H9 (cell line): ENCODE measurements around the gene PXN. TPM values are rescaled to one million over a fixed set of nuclear protein-coding genes. Genes with fewer than 3 reads are reported as not detected.

Experiments used
- DNase-seq: peaks from one replicate; pipeline ENCODE4 v3.0.0-alpha.2; 2017
- H2AFZ ChIP-seq: one replicate; pipeline ENCODE4 v1.6.1; 2013; ENCODE audit warnings: mild to moderate bottlenecking, low read length, control low read depth, moderate library complexity
- H2AK5ac ChIP-seq: 2 replicates; pipeline ENCODE4 v1.6.1; 2013; ENCODE audit warnings: low read length, control low read depth, mixed read lengths; ENCODE audit not compliant: insufficient read length
- H2BK120ac ChIP-seq: one replicate; pipeline ENCODE4 v1.6.1; 2013; ENCODE audit warnings: low read depth, mild to moderate bottlenecking, low read length, control low read depth, inconsistent platforms; ENCODE audit not compliant: poor library complexity, severe bottlenecking
- H2BK12ac ChIP-seq: 2 replicates; pipeline ENCODE4 v1.6.1; 2013; ENCODE audit warnings: low read length, control low read depth, mixed read lengths, low read depth; ENCODE audit not compliant: insufficient read length
- H2BK15ac ChIP-seq: 2 replicates; pipeline ENCODE4 v1.6.1; 2013; ENCODE audit warnings: low read depth, low read length, control low read depth
- H2BK20ac ChIP-seq: one replicate; pipeline ENCODE4 v1.6.1; 2013; ENCODE audit warnings: low read depth, mild to moderate bottlenecking, low read length, control low read depth, inconsistent platforms; ENCODE audit not compliant: poor library complexity, severe bottlenecking
- H2BK5ac ChIP-seq: 2 replicates; pipeline ENCODE4 v1.6.1; 2013; ENCODE audit warnings: low read length, control low read depth, mixed read lengths; ENCODE audit not compliant: insufficient read length
- H3K14ac ChIP-seq: 2 replicates; pipeline ENCODE4 v1.6.1; 2013; ENCODE audit warnings: low read length, control low read depth; ENCODE audit not compliant: insufficient read depth
- H3K18ac ChIP-seq: 2 replicates; pipeline ENCODE4 v1.6.1; 2013; ENCODE audit warnings: low read depth, mild to moderate bottlenecking, mixed read lengths, low read length, control low read depth; ENCODE audit not compliant: insufficient read length
- H3K23ac ChIP-seq: 2 replicates; pipeline ENCODE4 v1.6.1; 2013; ENCODE audit warnings: low read length, control low read depth, mixed read lengths, low read depth; ENCODE audit not compliant: insufficient read length
- H3K23me2 ChIP-seq: 2 replicates; pipeline ENCODE4 v1.6.1; 2013; ENCODE audit warnings: low read depth, mild to moderate bottlenecking, mixed read lengths, low read length, control low read depth; ENCODE audit not compliant: insufficient read length, poor library complexity, severe bottlenecking
- H3K27ac ChIP-seq: 2 replicates; pipeline ENCODE4 v1.5.1; 2013; ENCODE audit warnings: low read length, control low read depth, mixed read lengths, low read depth; ENCODE audit not compliant: insufficient read length
- H3K27me3 ChIP-seq: 2 replicates; pipeline ENCODE4 v1.6.1; 2013; ENCODE audit warnings: low read length, control low read depth, inconsistent platforms; ENCODE audit not compliant: insufficient read depth
- H3K4ac ChIP-seq: 2 replicates; pipeline ENCODE4 v1.6.1; 2013; ENCODE audit warnings: low read depth, mild to moderate bottlenecking, control low read depth, inconsistent platforms, low read length, moderate library complexity
- H3K4me1 ChIP-seq: 2 replicates; pipeline ENCODE4 v1.6.1; 2013; ENCODE audit warnings: low read length, control low read depth, inconsistent platforms; ENCODE audit not compliant: insufficient read depth
- H3K4me2 ChIP-seq: 2 replicates; pipeline ENCODE4 v1.6.1; 2013; ENCODE audit warnings: low read length, control low read depth, mixed read lengths; ENCODE audit not compliant: insufficient read length, insufficient read depth
- H3K56ac ChIP-seq: 2 replicates; pipeline ENCODE4 v1.6.1; 2013; ENCODE audit warnings: low read depth, mild to moderate bottlenecking, mixed read lengths, low read length, control low read depth; ENCODE audit not compliant: insufficient read length
- H3K79me1 ChIP-seq: 2 replicates; pipeline ENCODE4 v1.6.1; 2013; ENCODE audit warnings: low read depth, mild to moderate bottlenecking, moderate library complexity, low read length, control low read depth, inconsistent platforms; ENCODE audit not compliant: insufficient read depth, poor library complexity, severe bottlenecking
- H3K79me2 ChIP-seq: 2 replicates; pipeline ENCODE4 v1.6.1; 2013; ENCODE audit warnings: low read length, control low read depth, inconsistent platforms; ENCODE audit not compliant: insufficient read depth
- H3K9ac ChIP-seq: 2 replicates; pipeline ENCODE4 v1.6.1; 2013; ENCODE audit warnings: low read length, control low read depth, mixed read lengths; ENCODE audit not compliant: insufficient read length; ENCODE audit errors: extremely low read depth
- H3K9me3 ChIP-seq: one replicate; pipeline ENCODE4 v1.6.1; 2013; ENCODE audit warnings: low read depth, low read length, inconsistent platforms; ENCODE audit not compliant: control insufficient read depth
- H3T11ph ChIP-seq: one replicate; pipeline ENCODE4 v1.6.1; 2013; ENCODE audit warnings: mild to moderate bottlenecking, low read length, control low read depth, inconsistent platforms
- H4K20me1 ChIP-seq: one replicate; pipeline ENCODE4 v1.6.1; 2013; ENCODE audit not compliant: control insufficient read depth, insufficient read length, insufficient read depth
- H4K5ac ChIP-seq: 2 replicates; pipeline ENCODE4 v1.6.1; 2013; ENCODE audit warnings: low read depth, mild to moderate bottlenecking, mixed read lengths, low read length, control low read depth; ENCODE audit not compliant: insufficient read length
- H4K8ac ChIP-seq: replicated peaks from 2 replicates; pipeline ENCODE4 v1.6.1; 2013; ENCODE audit warnings: low read length, control low read depth, mixed read lengths, low read depth; ENCODE audit not compliant: insufficient read length
- H4K91ac ChIP-seq: 2 replicates; pipeline ENCODE4 v1.6.1; 2013; ENCODE audit warnings: low read depth, mild to moderate bottlenecking, moderate library complexity, mixed read lengths, low read length, control low read depth; ENCODE audit not compliant: insufficient read length
- H3K27ac Mint-ChIP-seq, 3 experiments: 2 replicates in 2 of 3; 3 replicates in 1 of 3; pipeline ENCODE4 v1.8.0; 2020 to 2021; ENCODE audit warnings: mixed read lengths in 3 of 3, mild to moderate bottlenecking in 1 of 3, moderate library complexity in 1 of 3
- H3K27me3 Mint-ChIP-seq: 2 replicates; pipeline ENCODE4 v1.8.0; 2021; ENCODE audit warnings: low read depth, mild to moderate bottlenecking, moderate library complexity, mixed read lengths
- H3K36me3 Mint-ChIP-seq, 3 experiments: 2 replicates in 2 of 3; 3 replicates in 1 of 3; pipeline ENCODE4 v1.8.0; 2020 to 2021; ENCODE audit warnings: low read depth in 3 of 3, mixed read lengths in 3 of 3; ENCODE audit not compliant: insufficient read depth in 1 of 3
- H3K4me1 Mint-ChIP-seq, 2 experiments: 2 replicates each; pipeline ENCODE4 v1.8.0; 2020; ENCODE audit warnings: mixed read lengths in 2 of 2
- H3K4me3 Mint-ChIP-seq, 2 experiments: 2 replicates in 1 of 2; 3 replicates in 1 of 2; pipeline ENCODE4 v1.8.0; 2020 to 2021; ENCODE audit warnings: mild to moderate bottlenecking in 2 of 2, mixed read lengths in 2 of 2, moderate library complexity in 1 of 2
- H3K9me3 Mint-ChIP-seq, 2 experiments: 2 replicates in 1 of 2; 3 replicates in 1 of 2; pipeline ENCODE4 v1.8.0; 2020; ENCODE audit warnings: mild to moderate bottlenecking in 2 of 2, mixed read lengths in 2 of 2, moderate library complexity in 1 of 2
- CTCF ChIP-seq: fragments of 200-600 bp; sonication (generic); conservative IDR thresholded peaks from 3 replicates; pipeline ENCODE4 v1.8.0; 2021; ENCODE audit warnings: antibody characterized with exemption, mild to moderate bottlenecking
- WGBS: extraction: QIAGEN DNeasy Blood & Tissue Kit; methylation state at CpG from one replicate; pipeline ENCODE4 v1.1.7; 2013; ENCODE audit warnings: missing lambda C conversion rate, low lambda C conversion rate, mixed read lengths; ENCODE audit not compliant: insufficient read length; ENCODE audit errors: extremely low coverage; 5-methylcytosine and 5-hydroxymethylcytosine counted together
- total RNA-seq: library from RNA; stranded (reverse); gene quantifications from 2 replicates; pipeline ENCODE4 v1.2.1, GENCODE V29; 2021

The PXN gene
- total RNA-seq, 1 experiment from 2014 or later: 92.8 TPM

DNA sequence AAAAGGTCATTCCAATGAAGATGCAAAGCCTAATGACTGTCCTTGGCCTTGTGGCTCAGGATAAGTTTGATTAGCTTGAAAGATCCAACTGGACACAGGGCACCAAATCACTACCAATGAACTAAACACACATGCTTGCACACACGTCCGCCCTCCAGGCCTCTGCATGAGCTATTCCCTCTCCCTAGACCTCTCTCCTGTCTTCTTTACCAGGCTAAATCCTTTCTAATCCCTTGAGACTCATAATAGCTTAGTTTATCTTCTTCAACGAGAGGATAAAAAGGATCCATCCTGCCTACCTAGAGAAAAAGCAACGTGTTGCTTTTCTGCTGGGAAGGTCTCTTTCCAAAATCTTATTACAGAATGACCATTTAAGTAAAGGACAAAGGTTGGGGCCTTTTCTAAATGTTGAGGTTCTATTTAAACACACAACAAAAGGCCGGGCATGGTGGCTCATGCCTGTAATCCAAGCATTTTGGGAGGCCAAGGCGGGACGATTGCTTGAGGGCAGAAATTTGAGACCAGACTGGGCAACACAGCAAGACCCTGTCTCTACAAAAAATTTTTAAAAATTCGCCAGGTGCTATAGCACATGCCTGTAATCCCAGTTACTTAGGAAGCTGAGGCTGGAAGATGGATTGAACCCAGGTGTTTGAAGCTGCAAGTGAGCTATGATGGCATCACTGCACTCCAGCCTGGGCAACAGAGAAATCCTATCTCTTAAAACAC lies 22.4 kb downstream of the PXN start:
- Histone ChIP-seq H3T11ph (no peak overlapping the region), H3K27ac (no peak overlapping the region), H3K79me1 (peaks cover 2% of the 10 kb centered on the region), H3K18ac (no peak overlapping the region), H2BK5ac (no peak overlapping the region), H4K20me1 (no peaks in the 10 kb centered on the region), H3K23me2 (no peaks in the 10 kb centered on the region), H3K27me3 (no peaks in the 10 kb centered on the region; the same call in 1 of the 2 replicates), H2BK12ac (no peak overlapping the region), H3K56ac (no peak overlapping the region), H2BK20ac (no peak overlapping the region), H3K4me2 (no peak overlapping the region), H4K5ac (no peak overlapping the region), H2AFZ (no peak overlapping the region), H3K9ac (no peak overlapping the region), H4K8ac (no peak overlapping the region), H2BK120ac (no peak overlapping the region), H3K4ac (no peak overlapping the region), H2AK5ac (no peak overlapping the region), H3K79me2 (peaks cover 39% of the 10 kb centered on the region; the same call in 1 of the 2 replicates), H3K23ac (no peak overlapping the region), H3K9me3 (no peaks in the 10 kb centered on the region), H3K4me1 (peaks cover 4% of the 10 kb centered on the region; the same call in 1 of the 2 replicates), H4K91ac (no peak overlapping the region), H2BK15ac (no peak overlapping the region), H3K14ac (no peak overlapping the region; the same call in 1 of the 2 replicates)
- no peak for TF ChIP-seq CTCF
- Mint-ChIP-seq H3K4me3 (no peak overlapping the region), H3K27me3 (no peaks in the 10 kb centered on the region), H3K4me1 (peaks cover 35 to 37% of the 10 kb centered on the region in 2 experiments), H3K36me3 (no peaks in the 10 kb centered on the region; a peak in 1 of 7 replicates), H3K27ac (peak overlapping the region in 2 of 3 experiments; percentile 31 to 80; a peak in 4 of 7 replicates), H3K9me3 (no peaks in the 10 kb centered on the region)
- no CpG with 5 or more reads among the region's 8 CpGs for WGBS
- DNase-seq: no peak
